ENCODE results near the gene SLC38A8. TPM values are rescaled to one million over a fixed set of nuclear protein-coding genes. Genes with fewer than 3 reads are reported as not detected.
A peak's percentile ranks its signal among the peaks of the same experiment; 100 is the strongest.

The SLC38A8 gene
- total RNA-seq, 1 donor, result not detected

DNA sequence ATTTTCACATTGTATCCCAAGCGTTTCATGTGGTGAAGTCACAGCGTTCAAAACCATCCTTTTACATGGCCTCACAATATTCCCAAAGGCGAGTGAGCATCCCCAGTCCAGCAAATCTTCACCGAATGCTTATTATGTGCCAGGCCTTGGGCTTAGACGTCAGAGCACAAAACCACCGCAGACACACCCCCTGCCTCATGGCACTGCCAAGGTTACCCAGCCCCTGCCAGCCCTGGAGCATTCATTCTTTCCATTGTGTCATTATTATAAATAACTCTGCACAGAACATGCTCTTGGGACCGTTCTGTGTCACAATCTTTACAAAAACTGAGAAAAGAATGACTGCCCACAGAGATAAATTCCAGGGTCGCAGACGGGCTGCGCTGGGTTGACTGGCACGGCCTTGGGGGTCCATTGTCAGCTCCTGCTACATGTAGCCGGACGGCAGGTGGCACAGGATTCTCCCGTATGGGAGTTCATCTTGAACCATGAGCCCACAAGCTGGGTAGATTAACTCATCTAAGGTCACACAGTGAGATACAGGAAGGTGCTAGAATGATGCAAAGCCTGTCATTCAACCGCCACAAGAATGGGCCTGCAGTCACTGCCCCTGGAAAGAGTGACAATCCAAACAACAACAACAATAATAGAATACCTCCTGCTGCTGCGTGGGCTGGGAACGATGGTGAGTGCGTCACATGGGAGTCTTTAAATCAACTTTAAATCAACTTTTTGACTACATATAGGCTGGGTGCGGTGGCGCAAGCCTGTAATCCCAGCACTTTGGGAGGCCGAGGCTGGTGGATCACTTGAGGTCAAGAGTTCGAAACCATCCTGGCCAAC lies 79.1 kb downstream of the SLC38A8 start:
- no peak overlapping the region for H3K4me3 ChIP-seq (ENCODE audit: insufficient read depth, low read length)
- H3K27me3 ChIP-seq (ENCODE audit: insufficient read depth, low read length), result no peaks in the 10 kb centered on the region
- no peak overlapping the region for H2AFZ ChIP-seq (ENCODE audit: low read length)
- no peaks in the 10 kb centered on the region for H4K20me1 ChIP-seq (ENCODE audit: insufficient read depth, low read length)
- DNase-seq (ENCODE audit: insufficient read length, low spot score, missing footprints), result peak; percentile 39
- H3K79me2 ChIP-seq (ENCODE audit: insufficient read depth, low read length), result no peaks in the 10 kb centered on the region
- peaks cover 22% of the 10 kb centered on the region for H3K36me3 ChIP-seq (ENCODE audit: insufficient read depth, low read length)
- H3K4me2 ChIP-seq (ENCODE audit: insufficient read depth, low read length), result no peak overlapping the region
- no peak overlapping the region for H3K27ac ChIP-seq (ENCODE audit: low read depth, low read length)
- TF ChIP-seq, protein P1, sequence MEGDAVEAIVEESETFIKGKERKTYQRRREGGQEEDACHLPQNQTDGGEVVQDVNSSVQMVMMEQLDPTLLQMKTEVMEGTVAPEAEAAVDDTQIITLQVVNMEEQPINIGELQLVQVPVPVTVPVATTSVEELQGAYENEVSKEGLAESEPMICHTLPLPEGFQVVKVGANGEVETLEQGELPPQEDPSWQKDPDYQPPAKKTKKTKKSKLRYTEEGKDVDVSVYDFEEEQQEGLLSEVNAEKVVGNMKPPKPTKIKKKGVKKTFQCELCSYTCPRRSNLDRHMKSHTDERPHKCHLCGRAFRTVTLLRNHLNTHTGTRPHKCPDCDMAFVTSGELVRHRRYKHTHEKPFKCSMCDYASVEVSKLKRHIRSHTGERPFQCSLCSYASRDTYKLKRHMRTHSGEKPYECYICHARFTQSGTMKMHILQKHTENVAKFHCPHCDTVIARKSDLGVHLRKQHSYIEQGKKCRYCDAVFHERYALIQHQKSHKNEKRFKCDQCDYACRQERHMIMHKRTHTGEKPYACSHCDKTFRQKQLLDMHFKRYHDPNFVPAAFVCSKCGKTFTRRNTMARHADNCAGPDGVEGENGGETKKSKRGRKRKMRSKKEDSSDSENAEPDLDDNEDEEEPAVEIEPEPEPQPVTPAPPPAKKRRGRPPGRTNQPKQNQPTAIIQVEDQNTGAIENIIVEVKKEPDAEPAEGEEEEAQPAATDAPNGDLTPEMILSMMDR (IDR thresholded peaks at IDR 0.05; ENCODE audit: extremely low read depth, low read depth, low read length), result no peak
- H3K9me3 ChIP-seq (ENCODE audit: low read depth, low read length), result no peaks in the 10 kb centered on the region
- no peaks in the 10 kb centered on the region for H3K4me1 ChIP-seq (ENCODE audit: insufficient read depth, low read length)

DNA sequence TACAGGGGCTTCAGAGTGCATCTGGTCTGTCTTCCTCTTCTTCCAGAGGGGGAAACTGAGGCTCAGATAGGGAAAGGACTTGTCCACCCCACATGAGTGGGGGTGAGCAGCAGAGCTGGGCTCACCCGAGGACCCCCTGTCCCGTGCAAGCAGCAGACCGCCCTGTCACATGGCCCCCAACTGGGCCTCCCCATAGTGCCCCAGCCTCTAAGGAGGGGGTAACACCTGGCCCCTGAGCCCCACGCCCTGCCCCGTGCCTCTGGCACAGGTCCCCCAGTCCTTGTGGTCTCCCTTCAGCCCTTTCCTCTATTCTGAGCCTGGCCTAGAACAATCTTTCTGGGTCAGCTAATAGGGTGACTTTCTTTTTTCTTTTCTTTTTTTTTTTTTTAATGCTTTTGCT lies 81.0 kb downstream of the SLC38A8 start:
- Histone ChIP-seq H2AFZ (ENCODE audit: low read length) (no peak overlapping the region), H3K4me3 (ENCODE audit: insufficient read depth, low read length) (no peak overlapping the region), H4K20me1 (ENCODE audit: insufficient read depth, low read length) (no peaks in the 10 kb centered on the region), H3K9me3 (ENCODE audit: low read depth, low read length) (no peaks in the 10 kb centered on the region), H3K27me3 (ENCODE audit: insufficient read depth, low read length) (no peaks in the 10 kb centered on the region), H3K4me1 (ENCODE audit: insufficient read depth, low read length) (no peaks in the 10 kb centered on the region), H3K36me3 (ENCODE audit: insufficient read depth, low read length) (peaks cover 27% of the 10 kb centered on the region), H3K27ac (ENCODE audit: low read depth, low read length) (no peak overlapping the region), H3K79me2 (ENCODE audit: insufficient read depth, low read length) (peaks cover 4% of the 10 kb centered on the region), H3K4me2 (ENCODE audit: insufficient read depth, low read length) (no peak overlapping the region)
- peak; percentile 30 for DNase-seq (ENCODE audit: insufficient read length, low spot score, missing footprints)
- TF ChIP-seq, protein P1 (IDR thresholded peaks at IDR 0.05; ENCODE audit: extremely low read depth, low read depth, low read length), result no peak

DNA sequence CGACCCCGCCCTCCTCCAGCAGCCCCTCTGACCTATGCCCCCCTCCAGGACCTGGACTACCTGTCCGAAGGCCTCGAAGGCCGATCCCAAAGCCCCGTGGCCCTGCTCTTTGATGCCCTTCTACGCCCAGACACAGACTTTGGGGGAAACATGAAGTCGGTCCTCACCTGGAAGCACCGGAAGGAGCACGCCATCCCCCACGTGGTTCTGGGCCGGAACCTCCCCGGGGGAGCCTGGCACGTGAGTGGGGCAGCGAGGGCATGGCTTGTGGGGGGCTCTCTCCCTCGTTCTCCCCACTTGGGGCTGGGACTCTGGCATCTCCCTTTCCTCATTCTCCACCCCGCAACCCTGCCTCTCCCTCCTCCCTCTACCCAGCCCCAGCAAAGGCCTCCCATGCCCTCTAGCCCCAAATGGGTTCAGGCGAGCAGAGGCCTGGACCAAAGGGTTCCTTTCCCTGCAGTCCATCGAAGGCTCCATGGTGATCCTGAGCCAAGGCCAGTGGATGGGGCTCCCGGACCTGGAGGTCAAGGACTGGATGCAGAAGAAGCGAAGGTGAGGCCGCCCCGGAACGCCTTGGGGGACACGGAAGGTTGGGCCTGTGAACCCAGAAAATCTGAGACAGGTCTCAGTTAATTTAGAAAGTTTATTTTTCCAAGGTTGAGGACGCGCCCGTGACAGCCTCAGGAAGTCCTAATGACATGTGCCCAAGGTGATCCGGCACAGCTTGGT lies 81.9 kb downstream of the SLC38A8 start:
- peak; percentile 46 for DNase-seq (ENCODE audit: insufficient read length, low spot score, missing footprints)

More for the DNA sequence above, 81.9 kb downstream of the SLC38A8 start:
- peaks cover 27% of the 10 kb centered on the region for H3K36me3 ChIP-seq (ENCODE audit: insufficient read depth, low read length)
- no peaks in the 10 kb centered on the region for H3K4me1 ChIP-seq (ENCODE audit: insufficient read depth, low read length)
- H3K4me3 ChIP-seq (ENCODE audit: insufficient read depth, low read length), result no peak overlapping the region
- no peak overlapping the region for H2AFZ ChIP-seq (ENCODE audit: low read length)
- TF ChIP-seq, protein P1 (IDR thresholded peaks at IDR 0.05; ENCODE audit: extremely low read depth, low read depth, low read length), result no peak
- no peak overlapping the region for H3K4me2 ChIP-seq (ENCODE audit: insufficient read depth, low read length)
- no peak overlapping the region for H3K27ac ChIP-seq (ENCODE audit: low read depth, low read length)
- H3K27me3 ChIP-seq (ENCODE audit: insufficient read depth, low read length), result no peaks in the 10 kb centered on the region
- peaks cover 14% of the 10 kb centered on the region for H3K79me2 ChIP-seq (ENCODE audit: insufficient read depth, low read length)
- H3K9me3 ChIP-seq (ENCODE audit: low read depth, low read length), result no peaks in the 10 kb centered on the region
- H4K20me1 ChIP-seq (ENCODE audit: insufficient read depth, low read length), result peaks cover 6% of the 10 kb centered on the region

Small RNAs within 50 kb of the gene (small RNA-seq; reads per million reads assigned to genes)
- gene RNA5SP432, result 0.37 reads per million

Other genes with a start within 250 kb of the SLC38A8 start
- 18.8 and 25.0 TPM in 2 replicates for gene HSBP1, start 234.8 kb downstream of the SLC38A8 start, total RNA-seq
- gene MLYCD, start 143.7 kb downstream of the SLC38A8 start, total RNA-seq, result 5.1 and 5.6 TPM in 2 replicates
- gene OSGIN1, start 89.6 kb downstream of the SLC38A8 start, total RNA-seq, result 3.6 and 5.0 TPM in 2 replicates
- gene NECAB2, start 74.6 kb downstream of the SLC38A8 start, total RNA-seq, result 0.29 and 0.72 TPM in 2 replicates
- gene MBTPS1, start 74.1 kb upstream of the SLC38A8 start, total RNA-seq, result 114 and 133 TPM in 2 replicates
- 18.1 and 18.9 TPM in 2 replicates for gene HSDL1, start 102.4 kb upstream of the SLC38A8 start, total RNA-seq
- gene DNAAF1, start 102.5 kb upstream of the SLC38A8 start, total RNA-seq, result 0.29 and 0.36 TPM in 2 replicates
- 19.5 and 20.6 TPM in 2 replicates for gene TAF1C, start 144.3 kb upstream of the SLC38A8 start, total RNA-seq
- gene ADAD2, start 148.4 kb upstream of the SLC38A8 start, total RNA-seq, result under 0.01 TPM in 1 of 2 replicates, not detected in the other
- not detected in 2 replicates for gene KCNG4, start 197.2 kb upstream of the SLC38A8 start, total RNA-seq

Data from osteoblast (primary cell).